Astrocyte (in vitro differentiated cells and primary cell): ENCODE results near the gene ANKRD39.

Source experiments
- CTCF ChIP-seq: IDR thresholded peaks from 2 replicates; pipeline ENCODE4 v1.5.1; 2011; ENCODE audit warnings: low read depth, mild to moderate bottlenecking, inconsistent platforms, low read length, moderate library complexity; ENCODE audit not compliant: insufficient read depth
- EZH2 ChIP-seq: IDR thresholded peaks from 2 replicates; pipeline ENCODE4 v1.6.1; 2012; ENCODE audit warnings: mild to moderate bottlenecking, low read length, inconsistent platforms; ENCODE audit not compliant: insufficient read depth

GRCh38 chr2:96800061-96801004 is 57.5 kb downstream of the ANKRD39 start:
- no peak for TF ChIP-seq CTCF
- no peak for TF ChIP-seq EZH2
